NCI-H345 (cell line): ENCODE results near the gene ADAM21.
"Not testable (repeated sequence)": the region's sequence is repeated elsewhere in the genome, so short reads cannot be mapped to it uniquely, and the experiment has no call there.

Experiments used
- DNase-seq: peaks from one replicate; lab custom pipeline; 2025; lab: John Stamatoyannopoulos, UW

The ADAM21 gene

GRCh38 chr14:70477356-70478105 lies 25.6 kb downstream of the ADAM21 start:
- DNase-seq: not testable (repeated sequence)

GRCh38 chr14:70489579-70490200 lies 37.7 kb downstream of the ADAM21 start:
- DNase-seq: no peak

GRCh38 chr14:70498191-70498590 lies 46.2 kb downstream of the ADAM21 start:
- no peak for DNase-seq
